ENCODE data around the gene GOLGA6A.
A peak's percentile ranks its signal among the peaks of the same experiment; 100 is the strongest.
"Not testable (repeated sequence)": the region's sequence is repeated elsewhere in the genome, so short reads cannot be mapped to it uniquely, and the experiment has no call there.

GOLGA6A gene

DNA sequence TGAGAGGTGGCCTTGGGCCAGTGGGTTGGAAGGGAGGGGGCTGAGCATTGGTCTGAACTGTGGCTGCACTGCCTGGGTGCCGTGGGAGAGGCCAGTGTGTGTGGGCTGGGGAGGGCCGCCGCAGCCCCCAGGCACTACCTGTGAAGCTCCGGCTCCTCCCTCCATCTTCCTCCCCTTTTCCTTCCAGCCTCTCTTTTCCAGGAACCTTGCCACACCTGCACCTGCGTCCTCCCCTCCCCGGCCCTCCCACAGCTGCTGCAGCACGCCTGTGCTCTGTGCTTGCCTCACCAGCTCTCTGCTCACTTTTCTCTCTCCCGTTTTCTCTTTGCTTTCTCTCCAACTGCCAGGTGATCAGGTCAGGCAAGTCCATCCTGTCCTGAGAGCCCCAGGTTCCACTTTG is 17.5 kb downstream of the GOLGA6A start:
- H3K36me3 Mint-ChIP-seq; H3K27ac Mint-ChIP-seq; H3K4me3 Mint-ChIP-seq; H3K4me1 Mint-ChIP-seq; DNase-seq (ENCODE audit: low spot score in 2 of 2); H3K9me3 Mint-ChIP-seq; ATAC-seq: not testable (repeated sequence)

DNA sequence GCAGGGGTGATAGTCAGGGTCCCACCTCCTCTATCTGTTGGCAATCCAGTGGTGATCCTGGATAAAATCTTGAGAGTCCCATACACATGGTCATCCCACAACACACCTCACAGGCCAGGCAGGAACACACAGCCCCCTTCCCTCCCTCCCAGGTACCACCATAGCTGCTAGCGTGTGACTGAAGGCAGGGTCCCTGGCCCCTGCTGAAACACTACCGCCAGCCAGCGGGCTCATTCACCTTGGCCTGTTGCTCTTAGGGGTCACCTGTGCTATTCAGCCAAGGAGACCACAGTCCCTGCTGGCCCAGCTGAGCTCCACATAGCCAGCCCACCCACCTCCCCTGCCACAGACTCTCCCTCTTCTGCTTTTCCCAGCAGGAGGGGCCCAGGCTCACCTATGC is 18.2 kb downstream of the GOLGA6A start:
- not testable (repeated sequence) for ATAC-seq; H3K9me3 Mint-ChIP-seq; H3K36me3 Mint-ChIP-seq; H3K27ac Mint-ChIP-seq; H3K4me3 Mint-ChIP-seq; DNase-seq (ENCODE audit: low spot score in 2 of 2)
- peaks cover 11% of the 10 kb centered on the region for H3K4me1 Mint-ChIP-seq

DNA sequence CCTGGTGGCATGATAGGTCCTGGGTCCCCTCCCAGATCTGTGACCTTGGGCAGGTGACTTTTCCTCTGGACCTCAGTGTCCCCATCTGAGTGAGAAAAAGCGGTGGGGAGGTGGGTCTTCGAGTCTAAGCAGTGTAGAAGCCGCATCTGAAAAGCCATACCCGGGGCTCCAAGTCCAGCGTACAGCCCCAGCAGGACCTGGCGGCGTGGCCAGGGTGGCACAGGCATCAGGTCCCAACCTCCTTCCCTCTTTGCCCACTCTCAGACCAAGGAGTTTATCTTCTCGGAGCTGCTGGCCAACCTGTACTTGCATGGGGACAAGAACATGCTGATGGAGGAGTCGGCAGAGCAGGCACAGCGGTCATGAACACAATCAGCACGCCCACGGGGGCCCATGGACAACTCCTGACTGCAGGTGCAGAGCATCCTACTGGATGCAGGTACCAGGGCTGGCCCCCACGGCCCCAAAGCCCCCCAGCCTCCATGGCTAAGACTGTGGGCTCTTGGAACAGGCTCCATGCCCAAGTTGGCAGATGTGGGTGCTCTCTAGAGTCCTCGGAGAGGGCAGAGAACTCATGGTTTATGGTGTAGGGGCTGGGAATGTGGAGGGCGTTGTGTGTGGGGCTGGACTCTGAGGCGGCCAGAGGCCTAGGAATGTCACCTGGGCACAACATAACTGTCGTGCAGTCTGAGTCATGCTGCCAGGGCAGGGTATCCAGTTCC is 18.8 kb downstream of the GOLGA6A start:
- not testable (repeated sequence) for H3K27ac Mint-ChIP-seq; DNase-seq (ENCODE audit: low spot score in 2 of 2); H3K4me3 Mint-ChIP-seq; H3K36me3 Mint-ChIP-seq; ATAC-seq; H3K9me3 Mint-ChIP-seq
- peaks cover 11% of the 10 kb centered on the region for H3K4me1 Mint-ChIP-seq

DNA sequence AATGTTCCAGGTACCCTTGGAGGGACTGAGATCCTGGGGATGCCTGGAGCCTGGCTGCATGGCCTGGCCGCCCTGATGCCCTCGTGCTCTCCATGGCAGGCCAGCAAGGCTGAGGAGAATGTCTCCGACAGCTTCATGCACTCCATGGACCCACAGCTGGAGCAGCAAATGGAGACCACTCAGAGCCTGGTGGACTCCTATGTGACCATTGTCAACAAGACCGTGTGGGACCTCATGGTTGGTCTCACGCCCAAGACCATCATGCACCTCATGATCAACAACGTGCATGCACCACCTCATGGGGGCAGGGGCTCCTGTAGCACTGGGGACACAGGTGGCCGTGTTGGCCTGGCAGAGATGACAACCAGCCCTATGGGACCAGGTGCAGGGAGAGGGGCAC is 19.7 kb downstream of the GOLGA6A start:
- Mint-ChIP-seq H3K4me3 (no peak overlapping the region), H3K27ac (no peak overlapping the region), H3K9me3 (no peaks in the 10 kb centered on the region), H3K36me3 (no peaks in the 10 kb centered on the region), H3K4me1 (peaks cover 11% of the 10 kb centered on the region)
- ATAC-seq (no peak), DNase-seq (ENCODE audit: low spot score in 2 of 2) (no peak)

GRCh38 chr15:74062236-74062635 is 20.1 kb downstream of the GOLGA6A start:
- Mint-ChIP-seq H3K4me1 (peaks cover 11% of the 10 kb centered on the region), H3K4me3 (no peak overlapping the region), H3K9me3 (no peaks in the 10 kb centered on the region), H3K36me3 (no peaks in the 10 kb centered on the region), H3K27ac (no peak overlapping the region)
- DNase-seq (ENCODE audit: low spot score in 2 of 2) (no peak), ATAC-seq (no peak)

GRCh38 chr15:74060251-74060650 is 22.1 kb downstream of the GOLGA6A start:
- no peak for ATAC-seq
- no peaks in the 10 kb centered on the region for H3K36me3 Mint-ChIP-seq
- no peak for DNase-seq (ENCODE audit: low spot score in 2 of 2)
- H3K4me3 Mint-ChIP-seq = no peak overlapping the region
- H3K9me3 Mint-ChIP-seq = no peaks in the 10 kb centered on the region
- H3K27ac Mint-ChIP-seq = peak overlapping the region; percentile 56
- H3K4me1 Mint-ChIP-seq = peaks cover 11% of the 10 kb centered on the region

DNA sequence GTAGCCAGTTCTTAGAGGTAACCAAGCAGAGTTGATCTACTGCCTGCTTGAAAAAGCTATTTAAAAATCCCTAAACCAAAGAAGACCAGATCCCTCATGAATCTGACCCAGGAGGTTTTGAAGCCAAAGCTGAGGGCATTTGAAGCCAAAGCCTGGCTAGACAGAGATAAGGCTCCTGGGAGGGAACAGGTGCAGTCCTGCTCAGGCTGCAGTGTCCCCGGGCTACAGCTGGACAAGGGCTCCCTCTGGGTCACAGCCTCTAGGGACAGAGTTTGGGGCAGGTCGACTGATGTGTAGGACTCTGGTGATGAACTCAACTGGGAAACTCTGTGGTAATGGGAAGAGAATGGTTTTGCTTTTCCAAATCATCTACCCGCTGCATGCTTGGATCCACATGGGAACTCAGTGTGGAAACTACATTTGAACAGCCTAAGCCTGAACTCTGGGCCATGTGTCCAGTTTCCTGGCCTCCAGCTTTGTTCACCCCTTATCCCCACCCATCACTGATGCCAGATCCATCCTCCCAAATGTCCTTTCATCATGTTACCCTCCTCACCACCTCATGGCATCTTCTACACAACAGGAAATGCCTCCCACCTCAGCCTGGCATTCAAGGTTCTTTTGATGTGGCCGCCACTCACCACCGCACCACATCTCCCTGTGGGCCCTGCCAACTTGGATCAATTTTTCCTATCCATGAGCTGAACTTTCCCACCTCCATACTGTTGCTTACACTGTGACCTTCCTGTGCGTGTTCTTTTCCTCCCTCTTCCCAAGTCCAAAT is 23.1 kb downstream of the GOLGA6A start:
- ATAC-seq; DNase-seq (ENCODE audit: low spot score in 2 of 2); H3K36me3 Mint-ChIP-seq; H3K9me3 Mint-ChIP-seq; H3K27ac Mint-ChIP-seq; H3K4me3 Mint-ChIP-seq: not testable (repeated sequence)
- peaks cover 16% of the 10 kb centered on the region for H3K4me1 Mint-ChIP-seq

- H3K9me3 Mint-ChIP-seq; DNase-seq (ENCODE audit: low spot score in 2 of 2); H3K36me3 Mint-ChIP-seq; H3K4me3 Mint-ChIP-seq; H3K27ac Mint-ChIP-seq: not testable (repeated sequence)
- peak; percentile 58 for ATAC-seq
- H3K4me1 Mint-ChIP-seq = peaks cover 23% of the 10 kb centered on the region
These were observed 26.0 kb downstream of the GOLGA6A start for GRCh38 chr15:74056330-74056729.

- ATAC-seq (no peak), DNase-seq (ENCODE audit: low spot score in 2 of 2) (no peak)
- Mint-ChIP-seq H3K4me3 (no peak overlapping the region), H3K36me3 (no peaks in the 10 kb centered on the region), H3K9me3 (no peaks in the 10 kb centered on the region), H3K4me1 (peaks cover 23% of the 10 kb centered on the region), H3K27ac (no peak overlapping the region)
These were observed 26.5 kb downstream of the GOLGA6A start for GRCh38 chr15:74055804-74056203.

GRCh38 chr15:74053941-74054529 is 28.3 kb downstream of the GOLGA6A start:
- peak overlapping the region; percentile 31 for H3K4me3 Mint-ChIP-seq
- H3K4me1 Mint-ChIP-seq = peaks cover 12% of the 10 kb centered on the region
- DNase-seq (ENCODE audit: low spot score in 2 of 2) (peak; percentile 36 to 79), ATAC-seq (peak; percentile 90)
- no peaks in the 10 kb centered on the region for H3K36me3 Mint-ChIP-seq
- H3K9me3 Mint-ChIP-seq = no peaks in the 10 kb centered on the region
- no peak overlapping the region for H3K27ac Mint-ChIP-seq

GRCh38 chr15:74053517-74053916 is 28.8 kb downstream of the GOLGA6A start:
- H3K4me1 Mint-ChIP-seq = peaks cover 15% of the 10 kb centered on the region
- ATAC-seq (no peak), DNase-seq (ENCODE audit: low spot score in 2 of 2) (no peak)
- H3K36me3 Mint-ChIP-seq = no peaks in the 10 kb centered on the region
- no peaks in the 10 kb centered on the region for H3K9me3 Mint-ChIP-seq
- no peak overlapping the region for H3K27ac Mint-ChIP-seq
- no peak overlapping the region for H3K4me3 Mint-ChIP-seq

GRCh38 chr15:74052271-74053260 is 29.8 kb downstream of the GOLGA6A start:
- not testable (repeated sequence) for H3K9me3 Mint-ChIP-seq; ATAC-seq; H3K36me3 Mint-ChIP-seq; H3K4me3 Mint-ChIP-seq; DNase-seq (ENCODE audit: low spot score in 2 of 2); H3K27ac Mint-ChIP-seq
- H3K4me1 Mint-ChIP-seq = peaks cover 25% of the 10 kb centered on the region

- no peaks in the 10 kb centered on the region for H3K9me3 Mint-ChIP-seq
- H3K4me1 Mint-ChIP-seq = peaks cover 25% of the 10 kb centered on the region
- no peaks in the 10 kb centered on the region for H3K36me3 Mint-ChIP-seq
- no peak for DNase-seq (ENCODE audit: low spot score in 2 of 2)
- H3K27ac Mint-ChIP-seq = no peak overlapping the region
- no peak overlapping the region for H3K4me3 Mint-ChIP-seq
- no peak for ATAC-seq
These were observed 31.7 kb downstream of the GOLGA6A start for GRCh38 chr15:74050556-74051234.

- Mint-ChIP-seq H3K9me3 (no peaks in the 10 kb centered on the region), H3K4me3 (no peak overlapping the region), H3K27ac (no peak overlapping the region), H3K36me3 (no peaks in the 10 kb centered on the region), H3K4me1 (peaks cover 25% of the 10 kb centered on the region)
- DNase-seq (ENCODE audit: low spot score in 2 of 2) (no peak), ATAC-seq (no peak)
These were observed 32.2 kb downstream of the GOLGA6A start for GRCh38 chr15:74050127-74050526.
